ENCODE results near the gene CLCN7. TPM values are rescaled to one million over a fixed set of nuclear protein-coding genes. Genes with fewer than 3 reads are reported as not detected.
"Not testable (repeated sequence)": the region's sequence is repeated elsewhere in the genome, so short reads cannot be mapped to it uniquely, and the experiment has no call there.

Gene CLCN7
- total RNA-seq, 2 donors from 2014 or later, result 43.2 to 138 TPM

DNA sequence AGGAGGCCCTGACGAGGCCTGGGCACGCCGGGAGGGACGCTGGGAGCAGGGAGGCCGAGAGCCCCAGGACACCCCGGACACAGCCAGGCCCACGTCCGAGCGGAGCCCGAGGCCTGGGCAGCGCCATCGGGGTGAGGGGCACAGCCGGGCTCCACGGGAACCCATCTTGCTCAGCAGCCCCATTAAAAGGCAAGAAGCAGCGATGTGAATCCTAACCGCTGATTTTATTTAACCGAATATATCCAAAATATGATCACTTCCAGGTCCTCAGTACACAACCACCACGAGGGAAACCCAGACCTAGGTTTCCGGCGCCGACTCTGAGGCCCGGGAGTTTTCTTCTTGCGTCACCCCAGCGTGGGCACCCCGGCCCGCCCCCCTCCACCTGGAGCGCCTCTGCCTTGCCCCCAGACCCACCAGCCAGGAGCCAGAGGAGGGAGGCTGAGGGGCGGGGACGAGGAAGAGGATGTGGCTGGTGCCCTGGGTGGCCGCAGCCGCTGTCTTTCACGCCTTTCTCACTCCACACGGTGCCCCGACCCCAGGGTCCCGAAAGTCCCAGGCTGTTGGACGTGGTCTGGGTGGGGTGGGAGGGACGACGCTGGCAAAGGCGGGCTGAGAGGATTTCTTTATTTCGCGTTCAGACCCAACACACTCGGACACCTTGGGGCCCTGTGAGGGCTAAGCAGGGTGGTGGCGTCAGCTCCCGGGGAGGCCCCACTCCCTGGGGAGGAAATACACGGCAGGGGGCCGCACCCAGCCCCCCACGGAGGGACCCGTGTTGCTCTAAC is 29.9 kb downstream of the CLCN7 start:
- Mint-ChIP-seq H3K27ac (no peak overlapping the region), H3K36me3 (no peaks in the 10 kb centered on the region), H3K9me3 (no peaks in the 10 kb centered on the region)
- ATAC-seq (no peak), DNase-seq (ENCODE audit: low spot score in 2 of 2) (no peak)

DNA sequence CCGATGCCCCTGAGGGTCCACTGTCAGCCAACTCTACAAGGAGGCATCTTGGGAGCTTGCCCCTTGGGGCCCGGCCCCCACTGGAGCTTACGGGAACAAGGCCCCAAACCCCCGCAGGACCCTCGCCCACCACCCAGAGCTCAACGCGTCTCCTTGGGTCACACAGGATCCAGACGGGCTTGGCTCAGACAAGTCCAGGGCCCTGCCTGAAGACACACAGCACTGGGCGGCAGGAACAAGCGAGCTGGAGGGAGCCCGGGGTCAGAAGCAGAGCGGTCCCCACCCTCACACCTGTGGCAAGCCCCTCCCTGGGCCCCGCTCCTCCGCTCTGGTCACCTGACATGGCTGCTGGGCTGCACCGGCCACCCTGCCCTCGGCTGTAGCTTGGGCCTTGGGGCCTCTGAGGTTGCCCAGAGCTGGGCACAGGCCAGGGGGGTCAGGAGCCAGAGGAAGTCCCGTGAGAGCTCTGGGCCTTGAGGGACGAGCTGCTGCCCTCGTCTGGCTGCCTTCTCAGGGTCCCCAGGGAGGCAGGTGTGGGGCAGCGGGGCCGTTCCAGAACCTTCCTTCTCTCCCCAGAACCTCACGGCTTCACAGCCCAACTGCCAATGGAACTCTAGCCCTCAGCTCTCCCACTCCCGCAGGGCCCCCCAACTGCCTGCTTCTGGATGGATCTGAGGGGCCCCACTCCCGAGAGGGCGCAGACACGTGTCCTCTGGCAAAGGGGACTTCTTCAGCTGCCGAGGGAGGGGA is 30.7 kb downstream of the CLCN7 start, which contains the start of gene CCDC154:
CCDC154 (minus strand) TSS at position 577 of the 750 bp plus-strand sequence; CDS start at position 343, 234 bp downstream.
- Mint-ChIP-seq H3K9me3 (no peaks in the 10 kb centered on the region), H3K27ac (no peak within 1 kb of the TSS), H3K36me3 (no peaks in the 10 kb centered on the region)
- no peak for DNase-seq (ENCODE audit: low spot score in 2 of 2)
- ATAC-seq, result no peak

DNA sequence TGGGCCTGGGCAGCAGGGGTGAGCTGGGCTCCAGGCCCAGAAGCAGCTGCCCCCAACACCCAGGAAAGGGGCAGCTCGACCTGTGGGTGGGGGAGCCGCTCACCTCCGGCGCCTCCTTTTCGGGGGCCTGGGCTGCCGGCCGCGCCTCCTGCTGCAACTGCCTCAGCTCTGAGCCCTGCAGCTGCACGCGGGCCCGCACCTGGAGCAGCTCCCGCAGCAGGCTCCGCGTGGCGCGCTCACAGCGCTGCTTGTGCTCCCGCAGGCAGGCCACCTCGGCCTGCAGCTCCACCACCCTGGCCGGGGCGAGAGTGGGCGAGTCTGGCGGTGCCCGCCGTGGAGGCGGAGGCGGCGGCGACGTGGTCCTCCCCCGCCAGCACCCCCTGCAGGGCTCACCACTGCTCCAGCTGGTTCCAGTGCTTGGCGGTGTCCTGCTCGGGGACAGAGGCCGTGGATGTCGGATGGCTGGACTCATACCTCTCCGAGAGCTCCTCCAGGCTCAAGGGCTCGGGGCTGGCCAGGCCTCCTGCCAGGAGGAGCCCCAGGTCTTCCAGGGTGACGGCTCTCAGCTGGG is 31.3 kb downstream of the CLCN7 start:
- H3K9me3 Mint-ChIP-seq, result no peaks in the 10 kb centered on the region
- ATAC-seq (no peak), DNase-seq (ENCODE audit: low spot score in 2 of 2) (no peak)
- H3K27ac Mint-ChIP-seq, result no peak overlapping the region
- H3K36me3 Mint-ChIP-seq, result no peaks in the 10 kb centered on the region

DNA sequence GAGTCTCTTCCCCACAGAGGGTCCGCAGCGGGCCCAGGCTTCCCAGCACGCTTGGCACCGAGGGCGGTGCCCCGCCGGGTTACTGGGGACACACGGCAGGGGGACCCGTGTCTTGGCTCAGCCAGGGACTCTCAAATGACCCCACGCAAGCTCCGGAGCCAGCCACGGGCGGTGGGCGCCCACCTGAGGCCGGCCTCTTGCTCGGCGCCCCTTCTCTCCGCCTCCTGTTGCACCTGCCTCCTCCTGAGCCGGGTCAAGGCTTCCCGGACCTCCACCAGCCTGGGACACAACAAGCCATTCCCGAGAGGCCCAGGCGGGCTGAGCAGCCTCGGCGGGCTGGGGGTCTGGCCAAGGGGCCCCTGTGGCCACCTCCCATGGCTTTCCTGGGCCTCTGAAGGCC is 32.1 kb downstream of the CLCN7 start:
- H3K27ac Mint-ChIP-seq, result no peak overlapping the region
- no peaks in the 10 kb centered on the region for H3K9me3 Mint-ChIP-seq
- H3K36me3 Mint-ChIP-seq, result no peaks in the 10 kb centered on the region
- ATAC-seq, result no peak
- no peak for DNase-seq (ENCODE audit: low spot score in 2 of 2)

DNA sequence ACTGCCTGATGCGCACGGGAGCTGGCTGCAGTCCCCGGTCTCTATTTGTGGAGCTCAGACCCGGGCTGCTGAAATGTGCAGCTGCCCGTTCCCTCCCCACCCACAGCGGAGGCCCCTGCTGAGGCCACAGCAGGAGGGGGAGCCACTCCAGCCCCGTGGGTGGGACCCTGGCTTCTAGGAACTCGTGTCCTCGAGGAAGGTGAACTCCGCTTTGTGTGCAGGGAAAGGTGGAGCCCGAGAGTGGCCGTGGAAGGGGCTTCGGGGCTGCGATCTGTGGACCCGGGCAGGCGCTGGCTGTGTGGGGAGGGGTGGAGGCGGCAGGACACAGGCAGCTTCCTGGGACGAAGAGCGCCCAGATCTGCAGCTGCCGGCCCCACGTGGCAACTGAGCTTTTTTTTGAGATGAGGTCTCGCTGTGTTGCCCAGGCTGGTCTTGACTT is 33.4 kb downstream of the CLCN7 start:
- no peak for ATAC-seq
- H3K36me3 Mint-ChIP-seq, result no peaks in the 10 kb centered on the region
- no peak overlapping the region for H3K27ac Mint-ChIP-seq
- no peaks in the 10 kb centered on the region for H3K9me3 Mint-ChIP-seq
- DNase-seq (ENCODE audit: low spot score in 2 of 2), result no peak

DNA sequence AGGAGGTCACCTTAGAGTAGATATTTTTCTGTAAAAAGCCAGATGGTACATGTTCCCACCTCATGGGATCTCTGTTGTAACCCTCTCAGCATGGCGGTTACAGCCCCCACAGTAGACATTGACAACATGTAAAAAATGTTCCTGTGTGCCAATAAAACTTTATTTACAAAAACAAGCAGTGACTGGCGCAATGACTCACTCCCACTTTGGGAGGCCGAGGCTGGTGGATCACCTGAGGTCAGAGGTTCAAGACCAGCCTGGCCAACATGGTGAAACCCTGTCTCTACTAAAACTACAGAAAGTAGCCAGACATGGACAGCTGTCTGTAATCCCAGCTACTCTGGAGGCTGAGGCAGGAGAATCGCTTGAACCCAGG is 35.1 kb downstream of the CLCN7 start:
- H3K27ac Mint-ChIP-seq; H3K36me3 Mint-ChIP-seq; DNase-seq (ENCODE audit: low spot score in 2 of 2); ATAC-seq; H3K9me3 Mint-ChIP-seq: not testable (repeated sequence)

DNA sequence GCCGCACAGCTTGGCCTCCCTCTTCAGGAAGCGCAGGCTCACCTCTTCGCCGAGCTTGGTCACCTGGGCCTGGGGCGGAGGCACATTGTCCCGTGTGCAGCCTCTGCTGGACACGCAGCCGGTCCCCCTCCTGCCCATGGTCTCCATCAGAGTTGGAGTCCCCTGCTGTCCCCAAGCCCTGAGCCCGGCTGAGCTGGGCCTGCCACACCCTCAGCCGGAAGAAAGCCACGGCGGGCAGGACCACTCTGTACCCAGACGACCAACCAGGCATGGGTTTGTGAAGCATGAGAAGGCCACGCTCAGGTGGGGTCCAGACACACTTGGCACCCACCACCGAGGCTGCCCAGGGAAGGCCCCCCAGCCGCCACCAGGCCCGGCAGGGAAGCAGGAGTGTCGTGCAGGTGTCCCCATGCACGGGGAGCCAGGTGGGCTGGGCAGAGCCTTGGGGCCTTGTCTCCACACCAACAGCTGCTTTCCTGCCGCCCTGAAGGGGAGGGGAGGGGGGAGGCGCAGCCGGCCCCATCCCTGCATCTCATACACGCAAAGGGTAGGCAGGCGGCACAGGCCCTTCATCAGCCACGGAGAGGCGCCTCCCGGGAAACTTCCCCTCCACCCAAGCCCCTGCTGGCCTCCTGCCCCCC is 35.6 kb downstream of the CLCN7 start:
- no peaks in the 10 kb centered on the region for H3K36me3 Mint-ChIP-seq
- no peak overlapping the region for H3K27ac Mint-ChIP-seq
- H3K9me3 Mint-ChIP-seq, result no peaks in the 10 kb centered on the region
- no peak for DNase-seq (ENCODE audit: low spot score in 2 of 2)
- no peak for ATAC-seq

DNA sequence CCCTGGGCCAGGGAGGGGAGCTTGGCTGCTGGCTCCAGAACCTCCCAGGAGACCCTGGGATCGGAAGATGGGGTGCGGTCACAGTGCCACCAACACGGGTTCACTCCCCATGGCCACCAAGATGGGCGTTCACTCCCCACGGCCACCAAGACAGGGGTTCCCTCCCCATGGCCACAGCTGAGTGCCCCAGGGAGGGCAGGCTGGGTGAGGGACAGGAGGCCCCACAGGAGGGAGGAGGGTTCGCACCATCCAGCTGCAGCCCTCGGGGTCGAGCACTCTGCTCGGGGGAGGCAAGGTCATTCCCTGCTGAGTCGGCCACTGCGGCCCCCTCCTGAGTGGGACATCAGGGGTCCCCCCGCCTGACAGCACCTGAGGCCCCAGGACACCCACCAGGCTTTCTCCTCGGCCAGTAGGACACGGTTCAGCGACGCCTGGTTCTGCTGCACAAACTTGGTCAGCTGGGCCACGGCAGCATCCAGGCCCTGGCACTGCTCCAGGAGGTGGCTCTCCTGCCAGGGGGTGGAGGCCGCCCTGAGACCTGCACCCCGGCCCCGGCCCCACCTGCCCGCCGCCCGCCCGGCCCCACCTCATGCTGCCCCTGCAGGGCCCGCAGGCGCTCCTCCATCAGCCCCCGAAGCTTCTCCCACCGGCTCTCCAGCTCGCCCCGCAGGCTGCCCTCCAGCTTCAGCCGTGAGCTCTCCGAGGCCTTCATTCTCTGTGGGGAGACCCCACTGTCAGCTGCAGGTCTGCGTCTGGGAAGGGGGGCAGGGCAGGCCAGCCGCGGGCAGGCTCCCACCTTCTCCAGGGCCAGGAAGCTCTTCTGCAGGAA is 36.4 kb downstream of the CLCN7 start:
- no peak for DNase-seq (ENCODE audit: low spot score in 2 of 2)
- no peak overlapping the region for H3K27ac Mint-ChIP-seq
- no peaks in the 10 kb centered on the region for H3K36me3 Mint-ChIP-seq
- no peak for ATAC-seq
- H3K9me3 Mint-ChIP-seq, result no peaks in the 10 kb centered on the region

DNA sequence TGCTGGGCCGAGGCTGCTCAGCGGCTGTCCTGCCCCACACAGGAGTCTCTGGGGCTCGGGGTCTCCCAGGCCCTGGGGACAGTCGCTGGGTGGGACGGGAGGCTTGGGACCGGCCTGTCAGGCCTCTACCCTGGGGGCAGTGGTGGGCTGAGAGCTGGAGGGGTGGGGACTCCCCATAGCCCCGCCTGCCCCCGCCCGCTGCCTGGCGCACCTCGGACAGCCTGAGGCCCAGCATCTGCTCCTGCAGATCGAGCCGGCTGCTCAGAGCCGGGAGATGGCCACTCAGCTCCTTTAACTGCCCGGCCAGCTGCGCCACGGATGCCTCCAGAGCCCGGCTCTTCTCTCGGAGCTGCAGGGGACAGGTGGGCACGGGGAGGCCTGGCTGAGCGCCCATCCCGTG is 37.2 kb downstream of the CLCN7 start:
- no peak overlapping the region for H3K27ac Mint-ChIP-seq
- H3K36me3 Mint-ChIP-seq, result no peaks in the 10 kb centered on the region
- H3K9me3 Mint-ChIP-seq, result no peaks in the 10 kb centered on the region
- ATAC-seq, result no peak
- DNase-seq (ENCODE audit: low spot score in 2 of 2), result no peak

DNA sequence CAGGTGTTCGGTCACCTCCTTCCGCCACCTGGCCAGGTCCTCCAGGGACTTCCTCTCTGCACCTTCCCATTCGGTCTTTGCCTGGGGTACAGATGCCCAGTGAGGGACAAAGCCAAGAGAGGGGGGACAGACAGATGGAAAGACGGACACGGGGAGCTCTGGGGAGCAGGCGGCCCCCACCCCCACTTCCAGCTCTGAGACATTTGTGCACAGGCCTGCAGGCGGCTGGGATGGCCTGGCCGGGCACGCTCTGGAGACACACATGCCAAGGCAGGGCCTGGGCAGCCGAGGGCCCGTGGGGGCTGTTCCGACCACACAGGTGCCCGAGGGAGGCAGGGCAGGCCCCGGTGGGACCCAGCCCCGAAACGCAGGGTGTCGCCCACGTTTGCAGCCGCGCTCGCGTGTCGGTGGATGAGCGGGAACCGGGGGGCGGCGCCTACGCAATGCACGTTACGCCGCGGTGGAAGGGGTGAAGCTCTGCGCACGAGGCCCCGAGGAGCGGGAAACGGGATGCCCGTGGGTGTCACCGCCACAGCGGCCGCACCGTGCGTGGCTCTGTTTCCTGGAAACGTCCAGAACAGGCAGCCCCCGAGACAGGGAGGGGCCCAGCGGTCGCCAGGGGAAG is 38.0 kb downstream of the CLCN7 start:
- ATAC-seq, result no peak
- no peak for DNase-seq (ENCODE audit: low spot score in 2 of 2)
- Mint-ChIP-seq H3K36me3 (no peaks in the 10 kb centered on the region), H3K27ac (no peak overlapping the region), H3K9me3 (no peaks in the 10 kb centered on the region)

DNA sequence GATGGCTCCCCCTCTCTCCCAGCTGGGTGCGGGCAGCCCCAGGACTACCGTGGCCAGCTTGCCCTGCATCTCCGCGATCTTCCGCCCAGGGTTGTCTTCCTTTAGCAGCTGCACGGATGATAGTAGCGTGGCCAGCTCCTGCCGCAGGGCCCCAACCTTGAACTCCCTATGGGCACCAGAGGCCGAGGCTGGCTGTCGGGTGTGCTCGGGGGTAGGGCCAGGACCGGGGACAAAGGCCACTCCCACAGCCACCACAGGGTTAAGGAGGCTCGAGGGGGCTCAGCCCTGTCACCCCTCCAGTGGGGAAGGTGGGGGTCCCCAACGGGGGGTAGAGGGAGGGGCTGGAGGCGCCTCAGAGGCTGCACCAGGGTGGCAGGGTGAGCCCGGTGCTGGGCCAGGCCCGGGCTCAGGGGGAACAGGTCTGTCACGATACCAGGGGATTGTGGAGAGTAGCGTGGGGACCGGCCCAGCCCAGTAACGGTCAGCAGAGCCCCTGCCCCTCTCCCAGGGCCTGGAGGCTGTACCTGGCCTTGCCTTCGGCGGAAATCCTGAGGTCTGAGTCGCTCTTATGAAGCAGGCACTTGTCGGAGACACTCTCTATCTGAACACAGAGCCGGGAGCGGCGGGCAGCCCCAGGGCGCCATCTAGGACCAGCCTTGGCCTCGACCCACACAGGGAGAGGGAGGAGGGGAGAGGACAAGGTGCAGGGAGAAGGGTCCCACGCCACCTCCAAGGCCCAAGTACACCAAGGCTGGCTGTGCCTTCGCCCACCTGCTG is 38.7 kb downstream of the CLCN7 start:
- ATAC-seq (no peak), DNase-seq (ENCODE audit: low spot score in 2 of 2) (no peak)
- no peaks in the 10 kb centered on the region for H3K36me3 Mint-ChIP-seq
- no peak overlapping the region for H3K27ac Mint-ChIP-seq
- H3K9me3 Mint-ChIP-seq, result no peaks in the 10 kb centered on the region

DNA sequence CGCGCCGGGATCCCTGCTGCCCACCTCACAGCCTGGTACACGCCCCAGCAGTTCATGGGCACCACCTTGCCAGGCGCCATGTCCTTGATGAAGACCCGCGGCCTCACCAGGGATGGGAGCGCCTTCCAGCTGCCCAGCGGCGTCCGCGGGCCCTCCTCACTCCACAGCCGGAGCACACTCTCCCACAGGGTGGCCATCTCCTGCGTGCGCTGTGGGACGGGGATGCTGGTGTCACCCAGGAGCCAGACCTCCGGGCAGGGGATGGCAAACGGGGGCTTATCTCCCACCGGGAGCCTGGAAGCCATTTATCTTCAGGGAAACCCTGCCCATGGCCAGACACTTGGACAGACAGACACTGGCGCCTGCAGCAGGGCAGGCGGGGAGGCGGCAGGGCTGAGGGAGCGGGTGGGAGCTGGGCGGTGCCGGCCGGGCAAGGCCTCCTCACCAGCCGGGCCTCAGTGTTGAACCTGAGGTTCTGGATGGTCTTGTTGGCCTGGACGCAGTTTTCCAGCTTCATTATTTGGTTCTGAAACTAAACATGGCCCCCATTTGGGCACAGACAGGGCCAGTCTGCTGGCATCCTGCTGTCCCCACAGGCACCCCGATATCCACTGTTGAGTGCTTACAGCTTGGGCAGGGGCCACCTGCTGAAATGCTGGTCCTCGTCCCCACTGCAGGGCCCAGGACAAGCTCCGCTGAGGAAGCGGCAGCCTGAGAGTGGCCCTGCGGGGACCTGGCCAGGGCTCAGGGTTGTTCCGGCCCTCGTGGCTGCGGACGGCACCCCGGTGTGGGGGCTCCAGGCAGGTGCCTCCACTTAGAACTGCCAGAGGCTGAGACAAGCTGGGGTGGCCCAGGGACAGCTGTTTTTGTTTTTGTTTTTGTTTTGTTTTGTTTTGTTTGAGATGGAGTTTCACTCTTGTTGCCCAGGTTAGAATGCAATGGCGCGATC is 39.9 kb downstream of the CLCN7 start:
- ATAC-seq (no peak), DNase-seq (ENCODE audit: low spot score in 2 of 2) (no peak)
- no peak overlapping the region for H3K27ac Mint-ChIP-seq
- H3K9me3 Mint-ChIP-seq, result no peaks in the 10 kb centered on the region
- H3K36me3 Mint-ChIP-seq, result no peaks in the 10 kb centered on the region

DNA sequence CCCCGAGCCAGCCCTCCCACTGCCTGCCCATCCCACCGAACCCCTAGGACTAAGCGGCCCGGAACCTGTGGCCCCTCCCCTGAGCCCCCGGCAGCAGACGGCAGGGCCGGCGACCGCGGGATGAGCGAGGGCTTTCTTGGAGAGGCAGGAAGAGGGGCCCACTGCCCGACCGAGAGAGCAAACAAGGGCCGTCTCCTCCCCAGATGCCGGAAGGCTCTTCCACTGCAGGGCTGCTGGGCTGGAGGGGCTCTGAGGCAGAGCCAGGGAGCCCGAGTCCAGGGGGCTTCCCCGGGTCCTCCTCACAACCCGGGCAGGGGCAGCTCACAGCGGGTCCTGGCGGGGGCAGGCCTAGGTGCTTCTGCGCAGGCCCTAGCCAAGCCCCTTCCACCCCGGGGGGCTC is 41.1 kb downstream of the CLCN7 start:
- Mint-ChIP-seq H3K9me3 (no peaks in the 10 kb centered on the region), H3K36me3 (no peaks in the 10 kb centered on the region), H3K27ac (no peak overlapping the region)
- ATAC-seq (no peak), DNase-seq (ENCODE audit: low spot score in 2 of 2) (no peak)

DNA sequence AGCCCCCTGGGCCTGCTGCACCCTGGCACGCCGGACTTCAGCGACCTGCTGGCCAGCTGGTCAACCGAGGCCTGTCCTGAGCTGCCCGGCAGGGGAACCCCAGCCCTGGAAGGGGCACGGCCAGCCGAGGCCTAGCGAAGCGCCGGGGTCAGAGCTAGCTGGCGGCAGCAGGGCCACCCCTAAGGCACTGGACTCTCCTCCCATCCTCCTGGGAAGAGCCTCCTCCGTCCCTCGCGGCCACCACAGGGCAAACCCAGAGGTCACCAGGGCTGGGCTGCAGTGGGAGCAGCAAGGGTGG is 41.6 kb downstream of the CLCN7 start:
- no peak overlapping the region for H3K27ac Mint-ChIP-seq
- ATAC-seq (no peak), DNase-seq (ENCODE audit: low spot score in 2 of 2) (no peak)
- H3K36me3 Mint-ChIP-seq, result no peaks in the 10 kb centered on the region
- H3K9me3 Mint-ChIP-seq, result no peaks in the 10 kb centered on the region

Measured in activated naive CD4-positive, alpha-beta T cell treated with anti-CD3 and anti-CD28 coated beads, Interleukin-2, amount 50 U/mL, for 72 hours (primary cell).